Fibroblast of skin of right quadriceps (primary cell): ENCODE data around the gene NAA16.
"Not testable (repeated sequence)": the region's sequence is repeated elsewhere in the genome, so short reads cannot be mapped to it uniquely, and the experiment has no call there.

Source experiments
- DNase-seq: peaks from one replicate; pipeline ENCODE4 v3.0.0-alpha.2; 2013

The NAA16 gene

DNA sequence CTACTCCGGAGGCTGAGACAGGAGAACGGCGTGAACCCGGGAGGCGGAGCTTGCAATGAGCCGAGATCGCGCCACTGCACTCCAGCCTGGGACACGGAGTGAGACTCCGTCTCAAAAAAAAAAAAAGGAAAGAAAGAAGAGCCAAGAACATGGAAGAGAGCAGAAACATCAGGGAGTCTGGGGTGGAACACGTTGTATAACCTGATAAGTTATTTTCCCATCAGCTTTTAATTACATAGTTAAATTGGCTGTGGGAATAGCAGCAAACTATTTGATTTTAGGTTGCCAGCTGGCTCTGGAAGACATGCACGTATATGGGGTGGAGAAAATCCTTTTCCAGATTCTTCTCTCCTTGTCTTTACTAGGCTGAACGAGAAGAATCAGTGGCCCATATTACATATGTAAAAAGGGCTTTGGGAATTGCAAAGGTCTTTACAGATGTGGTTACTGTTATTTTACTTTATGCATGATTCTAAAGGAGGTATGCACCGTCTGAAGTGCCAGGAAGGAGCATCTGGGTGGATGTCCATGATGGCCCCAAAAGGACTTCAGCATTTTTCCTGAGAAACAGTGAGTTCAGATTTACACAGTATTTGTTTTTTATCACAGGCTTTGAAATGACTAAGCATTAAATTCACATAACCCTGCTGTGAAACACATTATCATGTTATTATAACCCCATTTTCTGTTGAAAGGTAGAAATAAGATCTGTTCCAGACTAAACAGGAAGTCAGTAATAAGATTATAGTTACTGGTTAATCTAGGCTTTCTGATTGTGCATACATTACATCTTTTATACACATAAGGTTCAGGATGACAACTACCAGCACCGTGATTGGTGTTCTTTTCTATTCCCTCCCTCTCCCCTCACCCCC lies 4.6 kb upstream of the NAA16 start:
- DNase-seq = peak; percentile 13

DNA sequence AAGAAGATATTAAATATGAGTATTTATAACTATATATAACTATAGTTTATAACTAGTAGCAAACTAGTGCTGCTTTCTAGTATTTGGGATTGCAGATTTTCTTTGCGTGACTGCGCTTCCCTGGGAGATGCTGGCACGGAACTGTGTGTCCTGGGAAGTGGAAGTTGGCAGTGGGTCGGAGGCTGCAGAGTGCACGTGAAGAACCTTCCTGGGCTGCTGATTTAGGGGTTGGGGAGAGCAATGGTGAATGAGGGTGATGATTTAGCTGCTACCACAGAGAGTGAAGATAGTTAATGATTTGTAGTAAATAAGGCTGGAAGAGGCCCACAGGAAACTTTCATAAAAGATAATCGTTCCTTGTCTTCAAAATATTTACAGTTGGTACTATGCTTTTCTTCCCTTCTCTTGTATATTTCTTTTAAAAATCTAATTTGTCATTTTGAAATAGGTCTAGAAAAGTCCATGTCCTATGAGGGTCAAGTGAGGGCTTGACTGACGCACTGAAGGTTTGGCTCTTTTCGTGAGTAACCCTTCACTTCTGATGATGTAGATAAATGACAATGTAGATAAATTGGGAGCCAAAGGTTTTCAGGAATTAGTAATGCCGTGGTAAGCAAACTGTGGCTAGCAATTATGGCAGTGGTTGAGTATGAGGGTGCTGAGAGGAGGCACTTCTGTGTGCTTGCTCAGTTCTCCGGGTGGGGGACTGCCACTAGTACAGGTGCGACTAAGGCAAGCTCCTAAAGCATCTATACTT lies 3.0 kb upstream of the NAA16 start:
- DNase-seq = no peak

DNA sequence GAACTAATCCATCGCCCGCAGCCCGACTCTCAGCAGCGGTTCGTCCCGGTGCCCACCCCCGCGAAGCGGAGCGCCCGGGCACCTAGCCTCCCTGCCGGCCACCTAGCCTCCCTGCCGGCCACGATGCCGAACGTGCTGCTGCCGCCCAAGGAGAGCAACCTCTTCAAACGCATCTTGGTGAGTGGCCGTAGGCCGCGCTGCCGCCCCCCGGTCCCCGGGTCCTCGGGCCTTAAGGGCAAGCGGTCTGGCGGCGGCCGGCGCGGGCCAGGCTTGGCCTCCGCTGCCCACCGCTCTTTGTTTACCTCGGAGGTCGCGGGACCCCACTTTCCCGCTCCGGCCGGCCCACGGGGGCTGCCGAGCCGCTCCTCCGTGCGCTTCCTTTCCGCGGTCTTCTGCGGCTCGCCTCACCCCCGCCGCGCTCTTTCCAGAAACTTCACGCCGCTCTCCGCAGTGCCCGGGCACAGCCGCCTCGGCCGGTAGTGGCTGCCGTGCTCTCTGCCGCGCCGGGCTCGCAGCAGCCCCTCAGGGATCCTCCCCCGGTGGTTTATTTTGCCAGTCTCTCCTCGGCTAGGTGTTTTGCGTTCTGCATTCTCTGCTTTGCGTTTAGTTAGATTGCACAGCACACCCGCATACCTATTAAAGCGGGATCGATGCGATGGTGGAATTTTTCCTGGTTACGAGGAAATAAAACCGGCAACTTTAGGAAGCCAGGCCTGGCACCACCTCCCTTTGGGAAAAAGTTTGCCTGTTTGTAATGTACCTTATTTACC lies 524 bp downstream of the NAA16 start:
- DNase-seq = peak; percentile 20

DNA sequence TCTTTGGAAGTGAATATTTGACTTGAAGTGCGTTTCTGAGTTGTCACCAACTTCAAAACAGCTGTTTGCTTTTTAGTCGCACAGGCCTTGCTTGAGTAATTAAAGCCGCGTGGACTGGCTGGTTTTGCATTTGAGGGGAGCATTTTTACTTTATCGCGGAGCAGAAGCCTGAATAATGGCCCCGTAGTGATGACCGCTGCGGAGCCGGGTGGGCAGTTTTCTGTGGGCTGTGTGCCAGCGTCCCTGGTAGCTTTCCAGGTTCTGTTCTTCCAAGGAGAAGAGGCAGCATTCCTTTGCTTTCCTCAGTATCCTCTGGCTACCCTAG lies 1.1 kb downstream of the NAA16 start:
- DNase-seq = peak; percentile 37

DNA sequence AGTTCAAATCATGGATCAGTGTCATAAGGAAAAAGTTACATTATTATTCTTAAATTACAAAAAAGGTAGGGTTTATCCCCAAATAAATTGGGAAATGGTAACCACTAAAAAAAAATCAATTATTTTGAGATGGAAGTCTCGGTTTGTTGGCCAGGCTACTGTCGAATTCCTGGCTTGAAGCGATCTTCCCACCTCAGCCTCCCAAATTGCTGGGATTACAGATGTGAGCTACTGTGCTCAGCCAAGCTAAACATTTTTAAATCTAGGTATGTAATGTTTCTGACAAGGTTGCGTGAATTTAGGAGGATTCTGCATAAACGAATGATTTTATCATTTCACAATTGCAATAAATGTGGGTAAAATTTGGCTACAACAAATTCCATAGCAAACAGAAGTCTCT lies 2.0 kb downstream of the NAA16 start:
- DNase-seq = no peak

DNA sequence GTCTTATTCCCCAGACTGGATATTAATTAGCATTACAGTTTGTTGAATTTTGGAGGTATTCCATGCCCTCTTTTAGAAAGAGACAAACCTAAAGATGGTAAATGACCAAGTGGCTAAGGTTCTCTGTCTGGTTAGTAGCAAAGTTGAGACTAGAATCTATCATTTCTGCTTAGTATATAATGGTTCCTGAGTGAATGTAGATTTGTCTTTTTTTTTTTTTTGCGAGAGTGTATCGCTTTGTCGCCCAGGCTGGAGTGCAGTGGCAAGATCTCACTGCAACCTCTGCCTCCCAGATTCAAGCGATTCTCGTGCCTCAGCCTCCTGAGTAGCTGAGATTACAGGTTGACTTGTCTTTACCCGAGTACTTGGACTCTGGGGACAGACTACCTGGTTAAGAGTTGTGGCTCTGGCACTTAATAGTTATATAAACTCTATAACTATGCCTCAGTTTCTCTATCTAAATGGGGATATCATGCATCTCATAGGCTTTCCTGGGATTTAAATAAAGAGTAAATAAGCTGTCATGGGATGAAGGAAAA lies 2.7 kb downstream of the NAA16 start:
- DNase-seq = no peak

DNA sequence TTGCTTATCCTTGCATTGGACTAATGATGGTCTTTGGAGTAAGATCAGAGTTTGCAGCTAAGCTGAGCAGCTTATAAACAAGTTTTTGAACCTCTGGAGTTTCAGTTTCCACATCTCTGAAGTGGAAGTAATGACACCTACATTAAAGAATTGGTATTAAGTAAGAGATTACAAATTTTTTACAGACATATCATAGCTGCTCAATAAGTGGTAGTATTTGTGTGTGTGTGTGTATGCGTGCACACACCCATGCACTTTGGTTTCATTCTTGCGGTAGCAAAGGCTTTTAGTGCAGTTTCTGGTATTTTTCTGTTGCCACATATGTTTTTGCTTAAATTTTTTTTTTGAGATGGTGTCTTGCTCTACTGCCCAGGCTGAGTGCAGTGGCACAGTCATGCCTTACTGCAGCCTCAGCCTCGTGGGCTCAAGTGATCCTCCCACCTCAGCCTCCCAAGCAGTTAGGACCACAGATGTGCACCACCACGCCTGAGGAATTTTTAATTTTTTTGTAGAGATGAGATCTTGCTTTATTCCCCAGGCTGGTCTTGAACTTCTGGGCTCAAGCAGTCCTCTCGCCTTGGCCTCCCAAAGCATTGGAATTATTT lies 4.5 kb downstream of the NAA16 start:
- peak; percentile 50 for DNase-seq

DNA sequence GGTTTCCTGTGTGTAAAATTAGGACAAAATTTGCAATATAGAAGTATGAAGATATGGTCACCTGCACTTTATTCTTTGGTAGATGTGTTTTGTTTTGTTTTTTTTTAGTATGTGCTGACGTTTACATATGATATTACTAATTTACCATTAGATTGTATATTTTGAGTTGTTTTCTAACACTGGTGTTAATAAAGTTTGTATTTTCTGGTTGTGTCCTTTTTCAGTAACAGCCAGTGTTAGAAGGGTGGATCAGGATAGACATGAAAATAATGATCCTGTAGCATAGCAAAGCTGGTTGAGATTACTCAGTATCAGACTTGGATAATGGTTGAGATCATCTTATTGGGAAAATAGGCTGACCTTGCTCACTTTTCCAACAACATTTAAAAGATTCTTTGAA lies 6.2 kb downstream of the NAA16 start:
- no peak for DNase-seq

DNA sequence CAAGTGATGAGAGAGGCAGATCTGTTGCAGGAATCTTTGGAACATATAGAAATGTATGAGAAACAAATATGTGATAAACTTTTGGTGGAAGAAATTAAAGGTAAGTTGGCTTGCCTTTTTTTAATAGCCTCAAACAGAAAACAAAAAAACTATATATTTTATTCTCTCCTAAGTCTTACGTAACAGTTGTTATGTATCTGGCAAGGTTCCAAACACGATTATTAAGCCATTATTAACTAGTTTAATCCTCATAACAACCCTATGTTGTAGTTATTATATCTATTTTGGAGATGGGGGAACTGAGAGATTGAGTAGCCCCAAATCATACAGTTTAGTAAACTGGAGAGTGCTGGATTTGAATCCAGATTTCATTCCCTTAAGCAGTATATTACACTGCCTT lies 14.7 kb downstream of the NAA16 start:
- no peak for DNase-seq

DNA sequence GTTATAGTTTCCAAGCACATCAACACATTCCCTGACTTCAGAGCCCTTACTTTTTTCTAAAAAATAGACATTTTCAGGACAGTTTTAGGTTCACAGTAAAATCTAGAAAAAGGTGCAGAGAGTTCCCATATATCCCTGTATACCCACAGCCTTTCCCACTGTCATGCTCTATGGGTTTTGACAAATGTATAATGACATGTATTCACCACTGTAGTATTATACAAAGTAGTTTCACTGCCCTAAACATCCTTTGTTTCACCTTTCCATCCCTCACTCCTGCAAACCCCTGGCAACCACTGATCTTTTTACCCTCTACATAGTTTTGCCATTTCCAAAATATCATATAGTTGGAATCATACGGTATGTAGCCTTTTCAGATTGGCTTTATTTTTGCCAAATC lies 15.6 kb downstream of the NAA16 start:
- DNase-seq = no peak

DNA sequence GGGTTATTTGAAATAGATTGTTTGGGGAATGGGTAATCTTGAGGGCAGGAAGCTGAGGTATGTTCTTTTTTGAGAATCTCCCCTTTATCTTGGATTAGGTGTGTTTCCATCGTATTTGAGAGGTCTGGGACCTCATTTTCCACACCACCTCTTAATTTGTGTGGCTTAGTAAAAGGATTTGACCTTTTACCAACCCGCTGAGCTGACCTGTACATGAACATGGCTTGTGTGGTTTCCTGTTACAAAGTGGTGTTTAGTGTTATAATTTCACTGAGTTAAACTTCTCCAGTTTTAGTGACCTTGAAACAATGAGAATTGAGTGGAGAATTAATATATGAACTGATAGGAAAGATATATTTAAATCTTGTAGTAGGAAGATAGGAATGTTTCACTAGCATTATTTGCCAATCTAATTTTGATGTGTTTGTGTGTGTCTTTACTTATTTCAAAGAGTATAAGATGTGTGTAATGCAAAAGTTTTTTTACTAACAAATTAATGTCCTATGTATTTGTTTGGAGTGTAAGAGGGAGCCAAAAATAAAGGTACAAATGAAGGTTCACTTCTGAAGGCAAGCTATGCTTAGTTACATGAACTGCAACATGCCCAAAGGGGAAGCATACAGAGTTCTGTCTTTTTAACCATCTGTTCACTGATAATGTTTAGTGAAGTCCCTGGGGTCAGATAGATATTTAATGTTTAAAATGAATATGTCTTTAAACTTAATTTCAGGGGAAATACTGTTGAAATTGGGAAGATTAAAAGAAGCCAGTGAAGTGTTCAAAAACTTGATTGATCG lies 17.1 kb downstream of the NAA16 start:
- DNase-seq = no peak

DNA sequence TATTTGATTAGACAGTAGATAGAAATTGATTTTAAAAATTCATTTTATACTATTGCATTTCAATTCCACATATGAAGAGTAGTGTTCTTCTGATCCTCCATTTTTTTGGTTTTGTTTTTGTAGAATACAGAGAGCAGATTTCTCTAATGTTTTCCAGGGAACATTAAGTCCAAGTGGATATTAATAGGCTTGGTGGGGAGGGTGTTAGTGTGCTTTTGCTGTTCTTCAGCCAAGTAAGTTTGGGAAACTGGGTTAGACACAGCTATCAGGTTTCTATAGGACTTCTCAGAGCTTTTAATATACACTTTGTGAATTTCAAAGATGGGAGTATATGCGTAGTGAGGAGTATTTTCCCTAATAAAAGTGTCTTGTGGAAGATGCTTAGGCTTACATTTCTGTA lies 21.8 kb downstream of the NAA16 start:
- no peak for DNase-seq

DNA sequence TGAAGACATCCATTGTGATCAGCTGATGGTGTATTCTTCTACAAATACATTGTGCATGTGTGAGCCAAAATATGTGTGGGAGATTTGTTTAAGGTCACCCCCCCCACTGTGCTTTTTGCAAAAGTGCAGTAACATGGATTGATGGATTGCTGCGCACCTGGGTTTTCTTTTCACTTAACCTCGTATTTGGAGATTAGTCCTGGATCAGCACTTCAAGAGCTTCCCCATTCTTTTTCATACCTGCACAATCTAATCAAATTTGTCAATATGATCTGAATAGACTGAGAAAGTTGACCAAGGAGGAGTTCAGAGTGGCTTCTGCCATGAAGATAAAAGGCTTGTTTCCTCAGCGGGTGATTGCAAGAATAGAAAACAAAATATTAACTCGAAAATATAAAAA lies 23.7 kb downstream of the NAA16 start:
- DNase-seq = no peak

DNA sequence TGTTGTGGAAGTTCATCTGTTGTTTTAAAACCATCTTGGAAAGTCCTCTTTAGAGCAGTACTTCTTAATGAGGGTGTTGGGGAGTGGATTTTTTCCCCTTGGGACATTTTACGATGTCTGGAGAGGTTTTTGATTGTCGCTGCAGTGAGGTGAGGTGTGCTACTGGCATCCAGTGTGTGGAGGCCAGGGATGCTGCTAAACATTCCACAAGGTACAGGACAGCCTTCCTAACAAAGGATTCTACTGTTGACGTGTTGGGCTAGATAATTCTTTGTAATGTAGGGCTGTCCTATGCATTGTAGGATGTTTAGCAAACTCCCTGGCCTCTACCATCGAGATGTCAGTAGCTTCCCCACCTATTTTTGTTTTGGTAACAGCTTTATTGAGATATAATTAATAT lies 33.3 kb downstream of the NAA16 start:
- DNase-seq = no peak

DNA sequence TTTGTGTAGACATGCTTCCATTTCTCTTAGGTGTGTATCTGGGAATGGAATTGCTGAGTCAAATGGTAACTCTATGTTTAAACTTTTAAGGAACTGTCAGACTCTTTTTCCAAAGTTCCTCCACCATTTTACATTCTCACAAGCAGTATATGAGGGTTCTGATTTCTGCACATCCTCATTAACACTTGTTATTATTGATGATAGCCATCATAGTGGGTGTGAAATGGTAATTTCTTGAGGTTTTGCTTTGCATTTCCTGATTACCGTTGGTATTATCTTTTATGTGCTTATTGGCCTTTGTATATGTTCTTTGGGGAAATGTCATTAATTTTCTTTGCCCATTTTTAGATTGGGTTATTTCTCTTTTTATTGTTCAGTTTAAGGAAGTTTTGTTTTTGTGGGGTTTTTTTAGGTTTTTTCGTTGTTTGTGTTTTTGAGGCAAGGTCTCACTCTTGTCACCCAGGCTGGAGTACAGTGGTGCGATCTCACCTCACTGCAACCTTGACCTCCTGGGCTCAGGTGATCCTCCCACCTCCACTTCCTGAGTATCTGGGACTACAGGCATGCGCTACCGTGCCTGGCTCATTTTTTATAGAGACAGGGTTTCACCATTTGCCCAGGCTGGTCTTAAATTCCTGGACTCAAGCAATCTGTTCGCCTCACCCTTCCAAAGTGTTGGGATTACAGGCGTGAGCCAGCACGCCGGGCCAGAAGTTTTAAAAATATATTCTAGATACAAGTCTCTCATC lies 34.3 kb downstream of the NAA16 start:
- no peak for DNase-seq

DNA sequence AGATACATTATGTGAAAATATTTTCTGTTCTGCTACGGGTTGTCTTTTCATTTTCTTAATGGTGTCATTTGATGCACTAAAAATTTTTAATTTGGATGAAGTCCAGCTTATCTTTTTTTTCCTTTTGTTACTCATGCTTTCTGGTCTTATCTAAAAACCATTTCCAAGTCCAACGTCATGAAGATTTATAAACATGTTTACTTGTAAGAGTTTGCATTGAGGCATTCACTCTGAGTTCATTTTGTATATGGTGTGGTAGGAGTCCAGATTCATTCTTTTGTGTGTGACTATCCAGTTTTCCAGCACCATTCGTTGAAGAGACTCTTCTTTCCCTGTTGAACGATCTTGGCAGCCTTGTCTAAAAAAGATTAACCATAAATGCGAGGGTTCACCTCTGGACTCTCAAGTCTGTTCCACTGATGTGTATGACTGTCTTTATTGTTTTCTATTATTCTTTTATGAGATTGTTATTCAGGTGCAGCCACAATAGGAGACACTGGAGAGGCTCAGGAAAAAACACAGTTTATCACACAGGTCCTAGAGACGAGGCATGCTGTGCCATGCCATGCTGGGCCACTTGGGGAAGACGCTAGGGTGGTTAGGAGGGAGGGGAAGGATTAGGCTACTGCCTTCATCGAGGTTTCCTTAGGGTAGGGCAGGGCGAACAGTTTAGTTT lies 35.0 kb downstream of the NAA16 start:
- no peak for DNase-seq

DNA sequence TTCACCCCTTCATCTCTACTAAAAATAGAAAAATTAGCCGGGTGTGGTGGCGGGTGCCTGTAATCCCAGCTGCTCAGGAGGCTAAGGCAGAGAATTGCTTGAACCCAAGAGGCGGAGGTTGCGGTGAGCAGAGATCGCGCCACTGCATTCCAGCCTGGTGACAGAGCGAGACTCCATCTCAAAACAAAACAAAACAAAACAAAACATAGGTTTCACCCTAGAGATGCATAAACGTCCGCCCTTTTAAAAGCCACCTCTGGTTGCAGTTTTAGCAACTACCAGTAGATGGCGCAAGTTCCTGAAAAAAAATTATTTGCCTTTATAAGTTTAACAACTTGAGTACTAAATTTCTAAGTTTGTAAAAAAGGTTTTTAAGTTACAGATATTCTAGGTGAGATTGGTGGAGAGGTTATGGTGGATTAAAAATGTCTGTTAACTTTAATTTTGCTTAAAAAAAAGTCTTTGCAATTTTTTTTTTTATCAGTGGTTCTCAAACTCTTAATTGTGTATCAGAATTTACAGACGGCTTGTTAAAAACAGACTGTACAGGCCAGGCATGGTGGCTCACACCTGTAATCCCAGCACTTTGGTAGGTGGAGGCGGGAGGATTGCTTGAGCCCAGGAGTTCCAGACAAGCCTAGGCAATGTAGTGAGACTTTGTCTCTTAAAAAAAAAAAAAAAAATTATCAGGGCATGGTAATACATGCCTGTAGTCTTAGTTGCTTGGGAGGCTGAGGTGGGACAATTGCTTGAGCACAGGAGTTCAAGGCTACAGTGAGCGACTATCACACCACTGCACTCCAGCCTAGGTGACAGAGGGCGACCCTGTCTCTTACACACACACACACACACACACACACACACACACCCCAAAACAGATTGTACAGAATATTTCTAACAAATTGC lies 42.1 kb downstream of the NAA16 start:
- DNase-seq = peak; percentile 56

DNA sequence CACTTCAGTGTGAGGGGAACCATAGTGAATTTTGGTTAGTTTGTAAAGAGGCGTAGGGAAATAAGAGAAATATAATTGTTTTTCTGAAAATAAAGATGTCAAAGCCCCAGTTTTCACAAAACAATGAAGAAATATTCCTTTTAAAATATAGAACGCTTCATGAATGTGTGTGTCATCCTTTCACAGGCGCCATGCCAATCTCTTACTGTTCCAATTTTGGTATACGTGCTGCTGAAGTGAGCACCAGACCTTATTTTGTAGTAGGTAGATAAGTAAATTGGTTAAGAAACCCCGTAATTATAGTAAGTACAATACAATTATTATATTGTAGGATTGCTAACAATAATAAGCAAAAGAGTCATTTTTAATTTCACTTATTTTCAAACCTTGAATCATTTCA lies 43.3 kb downstream of the NAA16 start:
- DNase-seq = no peak

DNA sequence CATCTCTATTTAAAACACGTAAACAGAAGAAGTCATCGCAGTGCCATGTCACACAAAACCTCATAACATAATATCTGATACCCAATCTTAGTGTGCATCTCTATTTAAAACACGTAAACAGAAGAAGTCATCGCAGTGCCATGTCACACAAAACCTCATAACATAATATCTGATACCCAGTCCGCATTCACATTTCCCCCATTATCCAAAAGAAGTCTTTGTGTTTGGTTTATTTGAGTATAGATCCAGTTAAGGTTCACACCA lies 45.2 kb downstream of the NAA16 start:
- not testable (repeated sequence) for DNase-seq

DNA sequence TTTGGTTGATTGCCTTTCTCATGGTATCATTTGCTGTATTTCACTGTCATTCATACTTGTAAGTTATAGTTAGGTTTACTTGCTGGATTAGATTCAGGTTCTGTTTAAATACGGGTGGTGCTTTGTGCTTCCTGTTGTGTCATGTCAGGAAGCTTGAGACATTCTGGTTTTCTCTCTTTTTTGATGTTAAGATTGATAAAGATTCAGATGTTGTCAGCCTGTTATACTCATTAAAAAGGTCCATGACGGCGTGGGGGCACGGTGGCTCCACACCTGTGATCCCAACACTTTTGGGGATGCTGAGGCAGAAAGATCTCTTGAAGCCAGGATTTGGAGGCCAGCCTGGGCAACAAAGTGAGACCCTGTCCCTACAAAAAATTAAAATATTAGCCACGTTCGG lies 45.7 kb downstream of the NAA16 start:
- no peak for DNase-seq
